K562 (cell line): Measurements from ENCODE around the gene NPM1. TPM values are rescaled to one million over a fixed set of nuclear protein-coding genes. Genes with fewer than 3 reads are reported as not detected.

Experiments used
- ATAC-seq: fragments of 200-7000 bp; cut with Tn5 transposase; 3 replicates; pipeline ENCODE4 v1.9.1; 2020; ENCODE audit warnings: moderate library complexity
- BruUV-seq: library from RNA; stranded (reverse); fragments of 400-500 nt; replicated peaks from 2 replicates; lab custom pipeline; 2021; lab: Mats Ljungman, UMichigan
- CTCF ChIA-PET: fragments of 300-600 bp; formaldehyde crosslinking; extraction: SDS; loops from one replicate; lab custom pipeline; 2021; ENCODE audit warnings: low intra/inter-chr PET ratio; lab: Yijun Ruan, JAX
- POLR2A ChIA-PET: fragments of 300-600, 350-650 bp; sonication (Branson Sonifier 250); formaldehyde crosslinking; extraction: SDS; loops from one replicate; lab custom pipeline; 2021; ENCODE audit warnings: antibody characterized with exemption, inconsistent platforms; lab: Yijun Ruan, JAX
- DNase-seq, 4 experiments: peaks; one replicate each; pipeline versions ENCODE4 v3.0.0 to v3.0.0-alpha.2; 2011 to 2018; ENCODE audit warnings: low spot score in 3 of 4, mixed read lengths in 3 of 4; ENCODE audit errors: extremely low read depth in 1 of 4
- FAIRE-seq: peaks from 2 replicates; lab custom pipeline; 2011; peaks lifted over from hg19 to GRCh38; lab: Jason Lieb, UNC
- H2AFZ ChIP-seq: 2 replicates; pipeline ENCODE4 v1.6.0; 2011; ENCODE audit warnings: low read depth, low read length, control low read depth, inconsistent platforms
- H3K27ac ChIP-seq: fragments of 200-600 bp; 3 replicates; pipeline ENCODE4 v1.8.0; 2011; ENCODE audit warnings: low read depth, mild to moderate bottlenecking, control low read depth, inconsistent platforms, low read length, moderate library complexity, mixed read lengths; ENCODE audit errors: extremely low read depth
- H3K27me3 ChIP-seq, 2 experiments: fragments of 300-600 bp in 1 of 2; 2 replicates in 1 of 2; 3 replicates in 1 of 2; pipeline versions ENCODE4 v1.6.0 to v1.8.0; 2011; ENCODE audit warnings: inconsistent platforms in 2 of 2, low read length in 2 of 2, mild to moderate bottlenecking in 1 of 2, mixed read lengths in 1 of 2, moderate library complexity in 1 of 2; ENCODE audit not compliant: control insufficient read depth in 2 of 2, insufficient read depth in 2 of 2
- H3K36me3 ChIP-seq: fragments of 300-600 bp; 3 replicates; pipeline ENCODE4 v1.8.0; 2011; ENCODE audit warnings: mild to moderate bottlenecking, low read length, inconsistent platforms; ENCODE audit not compliant: control insufficient read depth, insufficient read depth
- H3K4me1 ChIP-seq, 2 experiments: fragments of 200-600 bp in 1 of 2; replicated peaks in 1 of 2; 2 replicates in 1 of 2; 3 replicates in 1 of 2; pipeline versions ENCODE4 v1.5.1 to v1.8.0; 2011; ENCODE audit warnings: inconsistent platforms in 2 of 2, low read length in 2 of 2, mild to moderate bottlenecking in 1 of 2, mixed read lengths in 1 of 2, moderate library complexity in 1 of 2; ENCODE audit not compliant: control insufficient read depth in 2 of 2, insufficient read depth in 2 of 2
- H3K4me2 ChIP-seq: 2 replicates; pipeline ENCODE4 v1.6.1; 2011; ENCODE audit warnings: low read length, control low read depth, inconsistent platforms, mixed read lengths; ENCODE audit not compliant: insufficient read depth
- H3K4me3 ChIP-seq: fragments of 200-600 bp; sonication (generic), shearing (Covaris generic); 2 replicates; pipeline ENCODE4 v1.5.1; 2016; ENCODE audit warnings: control low read depth, inconsistent platforms
- H3K79me2 ChIP-seq: fragments of 200-600 bp; 3 replicates; pipeline ENCODE4 v1.8.0; 2011; ENCODE audit warnings: low read length, inconsistent platforms; ENCODE audit not compliant: control insufficient read depth, insufficient read depth
- H3K9ac ChIP-seq, 2 experiments: 2 replicates each; pipeline versions ENCODE4 v1.6.0 to v1.6.1; 2011; ENCODE audit warnings: low read depth in 2 of 2, low read length in 2 of 2, control low read depth in 1 of 2, inconsistent platforms in 1 of 2, mild to moderate bottlenecking in 1 of 2, mixed read lengths in 1 of 2; ENCODE audit not compliant: insufficient read depth in 1 of 2
- H3K9me1 ChIP-seq: one replicate; pipeline ENCODE4 v1.6.0; 2011; ENCODE audit warnings: inconsistent platforms, mild to moderate bottlenecking, low read length, moderate library complexity; ENCODE audit not compliant: control insufficient read depth, insufficient read depth
- H3K9me3 ChIP-seq: replicated peaks from 2 replicates; pipeline ENCODE4 v1.5.1; 2011; ENCODE audit warnings: low read depth, low read length, inconsistent platforms; ENCODE audit not compliant: control insufficient read depth, insufficient read depth
- H4K20me1 ChIP-seq: replicated peaks from 2 replicates; pipeline ENCODE4 v1.6.1; 2011; ENCODE audit warnings: low read length, inconsistent platforms, mixed read lengths; ENCODE audit not compliant: control insufficient read depth, insufficient read depth
- ARID1B ChIP-seq: fragments of 450-650 bp; IDR thresholded peaks from 2 replicates; pipeline ENCODE4 v1.6.1; 2016; ENCODE audit warnings: antibody characterized with exemption, mild to moderate bottlenecking, inconsistent platforms
- BDP1 ChIP-seq: IDR thresholded peaks from 3 replicates; pipeline ENCODE4 v1.6.1; 2011; ENCODE audit not compliant: insufficient read length, insufficient read depth
- CTCFL ChIP-seq: IDR thresholded peaks from 2 replicates; pipeline ENCODE4 v1.6.1; 2011; ENCODE audit warnings: borderline replicate concordance, low read depth, mild to moderate bottlenecking, moderate library complexity, low read length; ENCODE audit not compliant: insufficient read depth, poor library complexity, severe bottlenecking
- FOXK1 ChIP-seq: sonication (generic); formaldehyde crosslinking; IDR thresholded peaks from 2 replicates; pipeline ENCODE4 v1.8.0; 2022; ENCODE audit warnings: missing genetic modification reagents, mild to moderate bottlenecking, borderline replicate concordance
- KHSRP ChIP-seq: fragments of 450-650 bp; IDR thresholded peaks from 2 replicates; pipeline ENCODE4 v1.6.1; 2017
- PHB2 ChIP-seq: fragments of 450-650 bp; IDR thresholded peaks from 2 replicates; pipeline ENCODE4 v1.6.1; 2017; ENCODE audit warnings: low read depth
- POU5F1 ChIP-seq: fragments of 150-350 bp; IDR thresholded peaks from 2 replicates; pipeline ENCODE4 v1.6.1; 2014; ENCODE audit warnings: borderline replicate concordance, low read length, low read depth, mild to moderate bottlenecking; ENCODE audit not compliant: partially characterized antibody
- RAD51 ChIP-seq: fragments of 450-650 bp; IDR thresholded peaks from 2 replicates; pipeline ENCODE4 v1.7.1; 2016; ENCODE audit warnings: low read depth, mild to moderate bottlenecking, borderline replicate concordance
- SPI1 ChIP-seq: IDR thresholded peaks from 2 replicates; pipeline ENCODE4 v1.6.1; 2011; ENCODE audit warnings: low read depth, low read length, control low read depth, borderline replicate concordance
- ZKSCAN8 ChIP-seq: fragments of 200-800 bp; sonication (Bioruptor generic); IDR thresholded peaks from 2 replicates; pipeline ENCODE4 v1.6.1; 2016; ENCODE audit warnings: missing genetic modification characterization, missing compliant biosample characterization
- ZNF121 ChIP-seq: sonication (generic); formaldehyde crosslinking; conservative IDR thresholded peaks from 2 replicates; pipeline ENCODE4 v1.8.0; 2022; ENCODE audit warnings: missing genetic modification reagents
- ZNF274 ChIP-seq: IDR thresholded peaks from 2 replicates; pipeline ENCODE4 v1.6.1; 2011; ENCODE audit warnings: low read depth, mild to moderate bottlenecking, low read length, moderate library complexity, borderline replicate concordance
- ZSCAN29 ChIP-seq: fragments of 450-650 bp; IDR thresholded peaks from 2 replicates; pipeline ENCODE4 v1.6.1; 2017
- WGBS: fragments of 100-300 bp; shearing (Covaris generic); methylation state at CpG from one replicate; pipeline ENCODE4 v1.1.6; 2016; ENCODE audit warnings: low coverage, mixed read lengths; ENCODE audit not compliant: insufficient coverage; ENCODE audit errors: missing lambda C conversion rate; 5-methylcytosine and 5-hydroxymethylcytosine counted together
- in situ Hi-C: fragments of 300-500 bp; cut with MboI; formaldehyde crosslinking; loops from 4 replicates; pipeline ENCODE4 v1.15.0; 2018; ENCODE audit warnings: inconsistent platforms, mixed read lengths
- intact Hi-C: fragments of 100-400 bp; cut with micrococcal nuclease; formaldehyde crosslinking; loops from 2 replicates; pipeline ENCODE4 v1.14.2; 2022
- polyA plus RNA-seq, 8 experiments: library from polyadenylated mRNA; depleted of rRNA in 4 of 8; stranded (reverse) in 5 of 8; unstranded in 3 of 8; fragments of >200 nt; fragmentation: Nextera tagmentation in 2 of 8; fragmentation: Illumina TruSeq in 1 of 8; extraction: Ambion mirVana in 2 of 8; extraction: Trizol in 1 of 8; gene quantifications; 2 replicates each; pipeline versions ENCODE4 v1.2.1 to v1.2.3, GENCODE V29; 2011 to 2014; ENCODE audit warnings: inconsistent platforms in 1 of 8, missing spikeins in 1 of 8
- total RNA-seq, 7 experiments: library from RNA; depleted of rRNA in 6 of 7; stranded (reverse); fragments of >200 nt in 6 of 7; fragmentation: Illumina TruSeq in 2 of 7; extraction: Trizol in 2 of 7; gene quantifications; 2 replicates each; pipeline versions ENCODE4 v1.2.1 to v1.2.3, GENCODE V29; 2011 to 2021; ENCODE audit warnings: low replicate concordance in 1 of 7
- TF ChIP-seq, protein P1 (sequence below): fragments of 450-650 bp; conservative IDR thresholded peaks from 2 replicates; pipeline ENCODE4 v1.6.1; 2016; ENCODE audit warnings: missing genetic modification characterization, low read depth, mild to moderate bottlenecking, missing compliant biosample characterization, moderate library complexity
- TF ChIP-seq, protein P2 (sequence below): fragments of 450-650 bp; IDR thresholded peaks from 2 replicates; pipeline ENCODE4 v1.6.1; 2016

The NPM1 gene
- total and polyA plus RNA-seq, 9 of the 15 experiments (the other 6 are each of a cell fraction or from before 2014, with no cell fraction given) = 2,438 to 6,909 (median 5,639) TPM

GRCh38 chr5:171427318-171428167, 39.9 kb downstream of the NPM1 start (continued):
- TF ChIP-seq, protein P1, sequence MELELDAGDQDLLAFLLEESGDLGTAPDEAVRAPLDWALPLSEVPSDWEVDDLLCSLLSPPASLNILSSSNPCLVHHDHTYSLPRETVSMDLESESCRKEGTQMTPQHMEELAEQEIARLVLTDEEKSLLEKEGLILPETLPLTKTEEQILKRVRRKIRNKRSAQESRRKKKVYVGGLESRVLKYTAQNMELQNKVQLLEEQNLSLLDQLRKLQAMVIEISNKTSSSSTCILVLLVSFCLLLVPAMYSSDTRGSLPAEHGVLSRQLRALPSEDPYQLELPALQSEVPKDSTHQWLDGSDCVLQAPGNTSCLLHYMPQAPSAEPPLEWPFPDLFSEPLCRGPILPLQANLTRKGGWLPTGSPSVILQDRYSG = no peak
- no peak for TF ChIP-seq RAD51
- TF ChIP-seq, protein P2, sequence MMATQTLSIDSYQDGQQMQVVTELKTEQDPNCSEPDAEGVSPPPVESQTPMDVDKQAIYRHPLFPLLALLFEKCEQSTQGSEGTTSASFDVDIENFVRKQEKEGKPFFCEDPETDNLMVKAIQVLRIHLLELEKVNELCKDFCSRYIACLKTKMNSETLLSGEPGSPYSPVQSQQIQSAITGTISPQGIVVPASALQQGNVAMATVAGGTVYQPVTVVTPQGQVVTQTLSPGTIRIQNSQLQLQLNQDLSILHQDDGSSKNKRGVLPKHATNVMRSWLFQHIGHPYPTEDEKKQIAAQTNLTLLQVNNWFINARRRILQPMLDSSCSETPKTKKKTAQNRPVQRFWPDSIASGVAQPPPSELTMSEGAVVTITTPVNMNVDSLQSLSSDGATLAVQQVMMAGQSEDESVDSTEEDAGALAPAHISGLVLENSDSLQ = peak; percentile 32; the same call in 1 of the 2 replicates
- TF ChIP-seq ZSCAN29 = no peak
- TF ChIP-seq ZKSCAN8 (CRISPR knock-in tag) = peak; percentile 94

DNA sequence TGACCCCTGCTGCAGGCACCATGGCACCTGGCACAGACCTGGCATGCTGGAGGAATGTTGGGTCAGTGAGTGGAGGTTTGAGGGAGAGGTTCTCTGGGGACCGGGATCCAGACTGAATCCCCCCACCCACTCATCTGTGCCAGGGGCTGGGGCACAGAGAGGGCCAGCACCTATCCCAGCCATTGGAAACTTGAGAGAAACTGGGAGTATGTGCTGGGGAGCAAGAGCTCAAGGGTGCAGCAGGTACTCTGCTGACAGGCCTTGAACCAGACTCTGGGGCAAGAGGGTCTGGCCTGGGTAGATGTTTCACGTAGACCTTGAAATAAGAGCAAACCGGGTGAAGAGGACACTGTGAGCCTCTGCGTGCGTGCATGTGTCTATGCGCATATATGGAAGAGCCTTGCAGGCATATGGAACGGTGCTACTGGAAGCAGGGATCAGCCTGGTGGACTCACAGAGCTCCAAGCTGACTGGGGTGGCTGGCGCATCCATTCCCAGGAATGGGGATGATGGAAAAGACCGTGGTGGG, 40.6 kb downstream of the NPM1 start:
- in situ Hi-C loops = loop anchor here (10.0 kb wide), 1 partner anchor 627 kb away; no protein-coding TSS in a partner anchor
- no peak overlapping the region for H3K27ac ChIP-seq
- CTCF ChIA-PET = no interaction called here
- TF ChIP-seq PHB2 = no peak
- no peak for TF ChIP-seq ZNF121 (CRISPR knock-in tag)
- TF ChIP-seq SPI1 = no peak
- TF ChIP-seq CTCFL = no peak
- TF ChIP-seq ARID1B = no peak
- no peak for TF ChIP-seq BDP1
- no peak for TF ChIP-seq ZNF274
- TF ChIP-seq KHSRP = no peak
- TF ChIP-seq POU5F1 = no peak
- TF ChIP-seq FOXK1 (CRISPR knock-in tag) = no peak

More for the DNA sequence above, 40.6 kb downstream of the NPM1 start:
- no peak for DNase-seq
- Histone ChIP-seq H3K4me1 (peaks cover 3 to 8% of the 10 kb centered on the region in 2 experiments; a peak in 3 of 5 replicates), H2AFZ (no peak overlapping the region), H3K4me2 (no peak overlapping the region), H3K9ac (no peak overlapping the region), H3K9me3 (no peaks in the 10 kb centered on the region), H3K27me3 (peaks cover 0 to 25% of the 10 kb centered on the region in 2 experiments; a peak in 3 of 5 replicates), H3K4me3 (no peak overlapping the region), H3K9me1 (no peaks in the 10 kb centered on the region), H3K36me3 (no peaks in the 10 kb centered on the region), H4K20me1 (peaks cover 10% of the 10 kb centered on the region; the same call in 1 of the 2 replicates), H3K79me2 (no peaks in the 10 kb centered on the region)
- no TSS peak for BruUV-seq
- POLR2A ChIA-PET = interaction anchor here (1.2 to 1.3 kb wide), 2 partner anchors 9 to 15 kb away, joined by 3 read pairs; partner anchors contain the start of gene FGF18
- no peak for ATAC-seq
- no peak for FAIRE-seq
- intact Hi-C loops = no loop called here
- WGBS = 22% methylated on average over 9 of the region's 9 CpGs
